ENCODE measurements around the gene TTC12. TPM values are rescaled to one million over a fixed set of nuclear protein-coding genes. Genes with fewer than 3 reads are reported as not detected.
A peak's percentile ranks its signal among the peaks of the same experiment; 100 is the strongest.

TTC12 gene
- polyA plus RNA-seq, 1 of the 3 experiments (the other 2 are of a cell fraction), result 15.1 TPM

DNA sequence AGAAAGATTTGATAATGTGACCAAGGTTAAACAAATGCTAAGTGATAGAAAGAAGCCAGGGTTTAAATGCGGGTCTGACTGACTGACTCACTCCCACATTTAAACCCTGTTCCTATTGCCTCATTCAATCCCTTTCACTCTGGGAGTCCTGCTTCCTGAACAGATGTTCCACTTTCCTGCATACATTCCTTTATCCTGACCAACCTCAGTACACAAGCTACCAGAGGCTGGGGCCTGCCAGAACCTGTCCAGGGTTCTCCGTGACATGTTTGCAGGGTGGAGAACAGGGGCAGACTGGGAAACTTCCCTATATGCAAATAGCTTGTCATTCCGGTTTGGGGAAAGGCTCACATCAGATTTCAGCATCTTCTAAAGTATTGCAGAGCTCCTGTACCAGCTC is 70.2 kb downstream of the TTC12 start:
- Histone ChIP-seq H3K9me2 (no peaks in the 10 kb centered on the region), H3K27me3 (ENCODE audit: insufficient read depth) (no peaks in the 10 kb centered on the region), H4K20me1 (ENCODE audit: insufficient read depth) (no peaks in the 10 kb centered on the region), H3K4me2 (no peak overlapping the region), H3K27ac (ENCODE audit: low read depth in 2 of 2, low read length in 1 of 2) (no peak overlapping the region), H3F3A (replicated peaks; ENCODE audit: insufficient read depth) (peaks cover 3% of the 10 kb centered on the region), H2AFZ (ENCODE audit: low read depth) (no peak overlapping the region), H3K4me3 (ENCODE audit: low read depth in 2 of 2, low read length in 1 of 2) (no peak overlapping the region), H3K79me2 (ENCODE audit: insufficient read depth) (no peaks in the 10 kb centered on the region), H3K4me1 (ENCODE audit: control insufficient read depth in 1 of 2, insufficient read depth in 2 of 2, low read depth in 1 of 2, low read length in 1 of 2) (no peaks in the 10 kb centered on the region), H3K9ac (no peak overlapping the region), H3K36me3 (replicated peaks in 1 of 2; ENCODE audit: control insufficient read depth in 1 of 2, insufficient read depth in 2 of 2, low read length in 1 of 2) (no peaks in the 10 kb centered on the region), H3K9me3 (no peaks in the 10 kb centered on the region)
- CTCF ChIA-PET, result interaction anchor here (0.9 to 1.5 kb wide), 4 partner anchors 13 to 346 kb away, joined by 3 to 4 read pairs (median 3); no protein-coding TSS in a partner anchor
- POLR2A ChIA-PET, result no interaction called here
- DNase-seq, result no peak
- peak; percentile 33; the same call in 1 of the 2 replicates for TF ChIP-seq JUND (IDR thresholded peaks at IDR 0.05)
- peak; percentile 34; the same call in 1 of the 2 replicates for TF ChIP-seq FOSL2 (IDR thresholded peaks at IDR 0.05; ENCODE audit: borderline replicate concordance, low read depth)
- TF ChIP-seq NRF1 (IDR thresholded peaks at IDR 0.05; ENCODE audit: low read depth, low read length), result no peak
- TF ChIP-seq, protein P1, sequence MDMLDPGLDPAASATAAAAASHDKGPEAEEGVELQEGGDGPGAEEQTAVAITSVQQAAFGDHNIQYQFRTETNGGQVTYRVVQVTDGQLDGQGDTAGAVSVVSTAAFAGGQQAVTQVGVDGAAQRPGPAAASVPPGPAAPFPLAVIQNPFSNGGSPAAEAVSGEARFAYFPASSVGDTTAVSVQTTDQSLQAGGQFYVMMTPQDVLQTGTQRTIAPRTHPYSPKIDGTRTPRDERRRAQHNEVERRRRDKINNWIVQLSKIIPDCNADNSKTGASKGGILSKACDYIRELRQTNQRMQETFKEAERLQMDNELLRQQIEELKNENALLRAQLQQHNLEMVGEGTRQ (IDR thresholded peaks at IDR 0.05; ENCODE audit: borderline replicate concordance, low read depth, low read length), result no peak
- TF ChIP-seq NFIC (IDR thresholded peaks at IDR 0.05; ENCODE audit: borderline replicate concordance), result no peak
- TF ChIP-seq SIN3A (IDR thresholded peaks at IDR 0.05; ENCODE audit: borderline replicate concordance, low read depth, low read length), result no peak
- TF ChIP-seq RFX5 (IDR thresholded peaks at IDR 0.05; ENCODE audit: low read length), result no peak
- TF ChIP-seq EP300 (IDR thresholded peaks at IDR 0.05; ENCODE audit: borderline replicate concordance in 1 of 2, low read depth in 1 of 2, low read length in 1 of 2), result peak in 1 of 2 experiments; percentile 45; a peak in 1 of 4 replicates
- TF ChIP-seq, protein P2, sequence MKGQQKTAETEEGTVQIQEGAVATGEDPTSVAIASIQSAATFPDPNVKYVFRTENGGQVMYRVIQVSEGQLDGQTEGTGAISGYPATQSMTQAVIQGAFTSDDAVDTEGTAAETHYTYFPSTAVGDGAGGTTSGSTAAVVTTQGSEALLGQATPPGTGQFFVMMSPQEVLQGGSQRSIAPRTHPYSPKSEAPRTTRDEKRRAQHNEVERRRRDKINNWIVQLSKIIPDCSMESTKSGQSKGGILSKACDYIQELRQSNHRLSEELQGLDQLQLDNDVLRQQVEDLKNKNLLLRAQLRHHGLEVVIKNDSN (IDR thresholded peaks at IDR 0.05; ENCODE audit: borderline replicate concordance, low read depth), result no peak
- no peak for TF ChIP-seq RXRA (IDR thresholded peaks at IDR 0.05; ENCODE audit: borderline replicate concordance, low read depth)
- TF ChIP-seq POLR2AphosphoS5 (IDR thresholded peaks at IDR 0.05; ENCODE audit: low read depth, low read length), result no peak
- TF ChIP-seq SMC3 (IDR thresholded peaks at IDR 0.05; ENCODE audit: low read depth, low read length), result no peak
- TF ChIP-seq, protein P3, sequence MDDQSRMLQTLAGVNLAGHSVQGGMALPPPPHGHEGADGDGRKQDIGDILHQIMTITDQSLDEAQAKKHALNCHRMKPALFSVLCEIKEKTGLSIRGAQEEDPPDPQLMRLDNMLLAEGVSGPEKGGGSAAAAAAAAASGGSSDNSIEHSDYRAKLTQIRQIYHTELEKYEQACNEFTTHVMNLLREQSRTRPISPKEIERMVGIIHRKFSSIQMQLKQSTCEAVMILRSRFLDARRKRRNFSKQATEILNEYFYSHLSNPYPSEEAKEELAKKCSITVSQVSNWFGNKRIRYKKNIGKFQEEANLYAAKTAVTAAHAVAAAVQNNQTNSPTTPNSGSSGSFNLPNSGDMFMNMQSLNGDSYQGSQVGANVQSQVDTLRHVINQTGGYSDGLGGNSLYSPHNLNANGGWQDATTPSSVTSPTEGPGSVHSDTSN (IDR thresholded peaks at IDR 0.05), result peak; percentile 30
- TF ChIP-seq GATA2 (CRISPR knock-in tag; IDR thresholded peaks at IDR 0.05), result no peak
- no peak for TF ChIP-seq YY1 (IDR thresholded peaks at IDR 0.05; ENCODE audit: low read depth)
- no peak for TF ChIP-seq CHD2 (IDR thresholded peaks at IDR 0.05; ENCODE audit: low read length, partially characterized antibody)
- no peak for TF ChIP-seq MXI1 (IDR thresholded peaks at IDR 0.05; ENCODE audit: low read depth, low read length)
- TF ChIP-seq, protein P4, sequence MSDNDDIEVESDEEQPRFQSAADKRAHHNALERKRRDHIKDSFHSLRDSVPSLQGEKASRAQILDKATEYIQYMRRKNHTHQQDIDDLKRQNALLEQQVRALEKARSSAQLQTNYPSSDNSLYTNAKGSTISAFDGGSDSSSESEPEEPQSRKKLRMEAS (IDR thresholded peaks at IDR 0.05; ENCODE audit: low read depth), result no peak
- TF ChIP-seq TCF12 (IDR thresholded peaks at IDR 0.05), result peak; percentile 82
- TF ChIP-seq TEAD4 (IDR thresholded peaks at IDR 0.05; ENCODE audit: borderline replicate concordance, insufficient read depth), result no peak
- no peak for TF ChIP-seq RCOR1 (IDR thresholded peaks at IDR 0.05; ENCODE audit: low read length)
- WGBS (ENCODE audit: low lambda C conversion rate), result 21% methylated on average over 3 of the region's 3 CpGs
